Vagina (tissue), 2 donors: ENCODE data around the gene SLC6A7.

Experiments
- POLR2A ChIP-seq, 2 donors: fragments of 450-650 bp; IDR thresholded peaks; one replicate each; pipeline ENCODE4 v1.6.1; 2017; ENCODE audit warnings: antibody characterized with exemption in 2 of 2, mild to moderate bottlenecking in 2 of 2, moderate library complexity in 2 of 2
- POLR2AphosphoS5 ChIP-seq, 2 donors: sonication (generic); formaldehyde crosslinking; IDR thresholded peaks; one replicate each; pipeline ENCODE4 v1.9.0; 2017; ENCODE audit warnings: antibody characterized with exemption in 2 of 2, mild to moderate bottlenecking in 2 of 2, low read depth in 1 of 2; ENCODE audit not compliant: insufficient read depth in 1 of 2
- TF ChIP-seq, protein P1 (sequence below), 3 experiments: fragments of 450-650 bp in 2 of 3; fragments of 200-600 bp in 1 of 3; sonication (generic) in 1 of 3; IDR thresholded peaks; one replicate each; pipeline ENCODE4 v1.5.1; 2017 to 2019; ENCODE audit warnings: antibody characterized with exemption in 3 of 3, mild to moderate bottlenecking in 2 of 3, moderate library complexity in 2 of 3

DNA sequence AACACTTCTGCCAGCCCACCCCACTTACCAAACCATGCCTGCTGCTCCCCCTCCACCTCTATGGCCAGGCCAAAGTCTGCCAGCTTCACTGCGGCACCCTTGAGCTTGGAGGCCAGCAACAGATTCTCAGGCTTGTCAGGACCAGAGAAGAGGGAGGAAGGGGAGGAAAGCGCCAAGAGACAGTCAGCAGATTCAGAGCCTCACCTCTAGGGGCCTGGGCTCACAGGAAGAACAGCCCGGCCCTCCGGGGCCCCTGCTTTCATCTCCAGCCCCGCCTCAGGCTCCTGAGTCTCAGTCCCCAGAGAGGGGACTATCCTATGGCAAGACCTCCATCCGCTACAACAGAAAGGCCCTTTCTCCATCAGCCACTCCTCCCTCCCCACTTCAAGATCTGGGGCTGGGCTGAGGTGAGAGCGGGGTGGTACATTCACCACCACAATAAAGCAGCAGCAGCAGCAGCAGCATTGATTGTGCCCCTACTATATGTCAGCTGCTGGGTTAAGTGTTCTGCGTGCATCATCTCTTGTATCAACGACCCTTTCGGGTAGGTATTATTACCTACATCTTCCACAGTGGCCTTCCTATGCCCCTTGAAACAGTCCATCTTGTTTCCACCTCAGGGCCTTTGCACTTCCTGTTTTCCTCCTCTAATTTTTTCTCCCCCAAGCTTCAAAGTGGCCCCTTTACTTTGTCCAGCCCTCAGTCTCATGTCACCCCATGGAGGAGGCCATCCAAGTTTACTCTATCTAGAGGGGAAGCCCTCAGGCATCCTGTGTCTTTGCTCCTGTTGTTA lies 63.8 kb downstream of the SLC6A7 start:
- TF ChIP-seq, protein P1, sequence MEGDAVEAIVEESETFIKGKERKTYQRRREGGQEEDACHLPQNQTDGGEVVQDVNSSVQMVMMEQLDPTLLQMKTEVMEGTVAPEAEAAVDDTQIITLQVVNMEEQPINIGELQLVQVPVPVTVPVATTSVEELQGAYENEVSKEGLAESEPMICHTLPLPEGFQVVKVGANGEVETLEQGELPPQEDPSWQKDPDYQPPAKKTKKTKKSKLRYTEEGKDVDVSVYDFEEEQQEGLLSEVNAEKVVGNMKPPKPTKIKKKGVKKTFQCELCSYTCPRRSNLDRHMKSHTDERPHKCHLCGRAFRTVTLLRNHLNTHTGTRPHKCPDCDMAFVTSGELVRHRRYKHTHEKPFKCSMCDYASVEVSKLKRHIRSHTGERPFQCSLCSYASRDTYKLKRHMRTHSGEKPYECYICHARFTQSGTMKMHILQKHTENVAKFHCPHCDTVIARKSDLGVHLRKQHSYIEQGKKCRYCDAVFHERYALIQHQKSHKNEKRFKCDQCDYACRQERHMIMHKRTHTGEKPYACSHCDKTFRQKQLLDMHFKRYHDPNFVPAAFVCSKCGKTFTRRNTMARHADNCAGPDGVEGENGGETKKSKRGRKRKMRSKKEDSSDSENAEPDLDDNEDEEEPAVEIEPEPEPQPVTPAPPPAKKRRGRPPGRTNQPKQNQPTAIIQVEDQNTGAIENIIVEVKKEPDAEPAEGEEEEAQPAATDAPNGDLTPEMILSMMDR (IDR thresholded peaks at IDR 0.05) = no peak
- no peak for TF ChIP-seq POLR2A (IDR thresholded peaks at IDR 0.05)
- no peak for TF ChIP-seq POLR2AphosphoS5 (IDR thresholded peaks at IDR 0.05; ENCODE audit: insufficient read depth in 1 of 2, low read depth in 1 of 2)
